ENCODE results near the gene ITGB7. TPM values are rescaled to one million over a fixed set of nuclear protein-coding genes. Genes with fewer than 3 reads are reported as not detected.

The ITGB7 gene
- total and polyA plus RNA-seq, 9 of the 15 experiments (the other 6 are each of a cell fraction or from before 2014, with no cell fraction given), result 0.06 to 2.0 (median 0.67) TPM

GRCh38 chr12:53201177-53201541 is 5.9 kb downstream of the ITGB7 start (continued):
- TF ChIP-seq ZNF318 (IDR thresholded peaks at IDR 0.05; ENCODE audit: borderline replicate concordance in 1 of 2, low read depth in 1 of 2) (no peak), JUND (IDR thresholded peaks at IDR 0.05; ENCODE audit: borderline replicate concordance, low read depth, low read length) (no peak), JUND (tag; IDR thresholded peaks at IDR 0.05; ENCODE audit: borderline replicate concordance, low read depth, low read length) (no peak), ETS2 (tag; IDR thresholded peaks at IDR 0.05; ENCODE audit: borderline replicate concordance, poor library complexity, severe bottlenecking) (no peak), ZNF224 (CRISPR knock-in tag; IDR thresholded peaks at IDR 0.05) (no peak), U2AF1 (optimal IDR thresholded peaks at IDR 0.05; ENCODE audit: low read depth, low read length) (no peak), THAP7 (CRISPR knock-in tag; IDR thresholded peaks at IDR 0.05) (no peak), SRF (CRISPR knock-in tag; IDR thresholded peaks at IDR 0.05) (no peak), XRCC4 (IDR thresholded peaks at IDR 0.05; ENCODE audit: extremely low read depth, insufficient read depth, insufficient read length) (no peak), ZNF282 (CRISPR knock-in tag; IDR thresholded peaks at IDR 0.05) (no peak), CEBPG (CRISPR knock-in tag; IDR thresholded peaks at IDR 0.05) (no peak), CEBPG (tag; conservative IDR thresholded peaks at IDR 0.05 in 1 of 2, IDR thresholded peaks at IDR 0.05 in 1 of 2) (no peak), IFI16 (CRISPR knock-in tag; IDR thresholded peaks at IDR 0.05) (no peak), GABPB2 (CRISPR knock-in tag; conservative IDR thresholded peaks at IDR 0.05) (no peak), CHCHD3 (CRISPR knock-in tag; IDR thresholded peaks at IDR 0.05) (no peak), POLR2A (conservative IDR thresholded peaks at IDR 0.05) (no peak), ATF1 (CRISPR knock-in tag; IDR thresholded peaks at IDR 0.05) (no peak), ATF1 (tag; IDR thresholded peaks at IDR 0.05) (no peak), ZNF830 (CRISPR knock-in tag; IDR thresholded peaks at IDR 0.05) (no peak), NEUROD1 (IDR thresholded peaks at IDR 0.05; ENCODE audit: borderline replicate concordance, low read depth, low read length, partially characterized antibody) (no peak), ASH1L (IDR thresholded peaks at IDR 0.05; ENCODE audit: borderline replicate concordance, low read depth, partially characterized antibody) (no peak), BRD9 (IDR thresholded peaks at IDR 0.05; ENCODE audit: low read depth, partially characterized antibody) (no peak), EGR1 (conservative IDR thresholded peaks at IDR 0.05) (no peak), RBM34 (IDR thresholded peaks at IDR 0.05; ENCODE audit: borderline replicate concordance, insufficient read depth, low read length) (no peak)
